MCF 10A (cell line): ENCODE data around the gene SLC43A3. TPM values are rescaled to one million over a fixed set of nuclear protein-coding genes. Genes with fewer than 3 reads are reported as not detected.
"Not testable (repeated sequence)": the region's sequence is repeated elsewhere in the genome, so short reads cannot be mapped to it uniquely, and the experiment has no call there.

Source experiments
- BruUV-seq: library from RNA; stranded (reverse); fragments of 400-500 nt; replicated peaks from 2 replicates; lab custom pipeline; 2021; lab: Mats Ljungman, UMichigan
- CTCF ChIA-PET: fragments of 300-600 bp; sonication (Branson Sonifier 250); formaldehyde crosslinking; extraction: SDS; loops from one replicate; lab custom pipeline; 2021; ENCODE audit warnings: antibody characterized with exemption, inconsistent platforms; lab: Yijun Ruan, JAX
- POLR2A ChIA-PET: fragments of 300-600, 350-650 bp; sonication (Branson Sonifier 250); formaldehyde crosslinking; extraction: SDS; loops from one replicate; lab custom pipeline; 2020; ENCODE audit warnings: antibody characterized with exemption, inconsistent platforms; lab: Yijun Ruan, JAX
- DNase-seq: peaks from one replicate; pipeline ENCODE4 v3.0.0-alpha.2; 2018; ENCODE audit not compliant: unreplicated experiment
- H3K27ac Mint-ChIP-seq: one replicate; pipeline ENCODE4 v1.8.0; 2022; ENCODE audit warnings: mild to moderate bottlenecking, low read depth, mixed read lengths; ENCODE audit not compliant: unreplicated experiment
- H3K27me3 Mint-ChIP-seq: one replicate; pipeline ENCODE4 v1.8.0; 2022; ENCODE audit warnings: mixed read lengths; ENCODE audit not compliant: insufficient read depth, unreplicated experiment
- H3K36me3 Mint-ChIP-seq: one replicate; pipeline ENCODE4 v1.8.0; 2022; ENCODE audit warnings: mild to moderate bottlenecking, moderate library complexity, mixed read lengths; ENCODE audit not compliant: insufficient read depth, unreplicated experiment
- H3K4me1 Mint-ChIP-seq: one replicate; pipeline ENCODE4 v1.8.0; 2022; ENCODE audit warnings: mixed read lengths; ENCODE audit not compliant: insufficient read depth, unreplicated experiment
- H3K4me3 Mint-ChIP-seq: one replicate; pipeline ENCODE4 v1.8.0; 2022; ENCODE audit warnings: mild to moderate bottlenecking, moderate library complexity, mixed read lengths; ENCODE audit not compliant: unreplicated experiment
- H3K9me3 Mint-ChIP-seq: one replicate; pipeline ENCODE4 v1.8.0; 2022; ENCODE audit warnings: mixed read lengths; ENCODE audit not compliant: unreplicated experiment
- CTCF ChIP-seq: fragments of 200-600 bp; IDR thresholded peaks from one replicate; pipeline ENCODE4 v1.8.0; 2022; ENCODE audit warnings: antibody characterized with exemption, mild to moderate bottlenecking; ENCODE audit not compliant: unreplicated experiment
- intact Hi-C: fragments of 100-400 bp; cut with micrococcal nuclease; formaldehyde crosslinking; loops from 2 replicates; pipeline ENCODE4 v1.14.1; 2022
- total RNA-seq: library from RNA; stranded (reverse); gene quantifications from 2 replicates; pipeline ENCODE4 v1.2.3, GENCODE V29; 2022

Gene SLC43A3
- total RNA-seq, 1 experiment from 2014 or later: 112 TPM

GRCh38 chr11:57363131-57364080 lies 63.5 kb downstream of the SLC43A3 start:
- no peaks in the 10 kb centered on the region for H3K36me3 Mint-ChIP-seq
- CTCF ChIA-PET: interaction anchor here (0.8 to 9.3 kb wide), 4 partner anchors 16 to 280 kb away, joined by 3 to 84 read pairs (median 4); no protein-coding TSS in a partner anchor
- H3K4me3 Mint-ChIP-seq: no peak overlapping the region
- no peaks in the 10 kb centered on the region for H3K9me3 Mint-ChIP-seq
- intact Hi-C loops: no loop called here
- no peak for DNase-seq
- no TSS peak for BruUV-seq
- TF ChIP-seq CTCF: no peak
- H3K27ac Mint-ChIP-seq: no peak overlapping the region
- POLR2A ChIA-PET: interaction anchor here (0.5 kb wide), 1 partner anchor 89 kb away, joined by 3 read pairs; no protein-coding TSS in a partner anchor
- H3K4me1 Mint-ChIP-seq: peaks cover 3% of the 10 kb centered on the region
- no peaks in the 10 kb centered on the region for H3K27me3 Mint-ChIP-seq

GRCh38 chr11:57361926-57362325 lies 65.0 kb downstream of the SLC43A3 start:
- no peaks in the 10 kb centered on the region for H3K36me3 Mint-ChIP-seq
- no peaks in the 10 kb centered on the region for H3K27me3 Mint-ChIP-seq
- no peak for TF ChIP-seq CTCF
- H3K27ac Mint-ChIP-seq: no peak overlapping the region
- intact Hi-C loops: no loop called here
- no peak for DNase-seq
- no TSS peak for BruUV-seq
- no peaks in the 10 kb centered on the region for H3K9me3 Mint-ChIP-seq
- H3K4me1 Mint-ChIP-seq: no peaks in the 10 kb centered on the region
- ChIA-PET CTCF (interaction anchor here (0.6 to 9.3 kb wide), 5 partner anchors 14 to 311 kb away, joined by 3 to 84 read pairs (median 3); no protein-coding TSS in a partner anchor), POLR2A (no interaction called here)
- H3K4me3 Mint-ChIP-seq: no peak overlapping the region

- H3K36me3 Mint-ChIP-seq, H3K9me3 Mint-ChIP-seq, H3K4me3 Mint-ChIP-seq, DNase-seq, H3K27me3 Mint-ChIP-seq, BruUV-seq, intact Hi-C loops, POLR2A ChIA-PET, H3K4me1 Mint-ChIP-seq, H3K27ac Mint-ChIP-seq: not testable (repeated sequence)
- CTCF ChIA-PET: interaction anchor here (9.3 kb wide), 1 partner anchor 14 kb away, joined by 84 read pairs; no protein-coding TSS in a partner anchor
Observed at GRCh38 chr11:57361420-57361819, 65.5 kb downstream of the SLC43A3 start.

GRCh38 chr11:57360991-57361390 lies 65.9 kb downstream of the SLC43A3 start:
- H3K27me3 Mint-ChIP-seq: no peaks in the 10 kb centered on the region
- POLR2A ChIA-PET: no interaction called here
- no peak overlapping the region for H3K4me3 Mint-ChIP-seq
- no peaks in the 10 kb centered on the region for H3K4me1 Mint-ChIP-seq
- H3K27ac Mint-ChIP-seq: no peak overlapping the region
- BruUV-seq: no TSS peak
- CTCF ChIA-PET: interaction anchor here (0.6 to 9.3 kb wide), 2 partner anchors 13 to 1698 kb away, joined by 3 to 84 read pairs; no protein-coding TSS in a partner anchor
- no peak for DNase-seq
- intact Hi-C loops: no loop called here
- H3K9me3 Mint-ChIP-seq: no peaks in the 10 kb centered on the region
- TF ChIP-seq CTCF: no peak
- no peaks in the 10 kb centered on the region for H3K36me3 Mint-ChIP-seq
